ENCODE measurements around the gene SYP.

The SYP gene

DNA sequence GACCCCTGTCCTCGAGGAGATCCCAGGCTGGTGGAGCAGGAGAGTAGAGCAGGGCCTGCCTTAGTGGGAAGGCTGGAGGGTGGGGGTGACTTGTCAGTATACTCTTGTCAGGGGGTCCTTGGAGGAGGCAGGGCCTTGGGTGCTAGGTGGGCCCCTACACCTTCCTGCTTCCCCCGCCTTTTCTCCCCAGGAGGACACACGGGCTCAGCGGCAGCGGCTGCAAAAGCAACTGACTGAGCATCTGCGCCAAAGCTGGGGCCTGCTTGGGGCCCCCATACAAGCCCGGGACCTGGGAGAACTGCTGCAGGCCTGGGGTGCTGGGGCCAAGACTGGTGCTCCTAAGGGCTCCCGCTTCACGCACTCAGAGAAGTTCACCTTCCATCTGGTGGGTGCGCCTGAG lies 46.5 kb upstream of the SYP start:
- CTCF ChIA-PET: no interaction called here
- no peak for DNase-seq (ENCODE audit: extremely low spot score)
- POLR2A ChIA-PET: no interaction called here
- TF ChIP-seq, protein P1, sequence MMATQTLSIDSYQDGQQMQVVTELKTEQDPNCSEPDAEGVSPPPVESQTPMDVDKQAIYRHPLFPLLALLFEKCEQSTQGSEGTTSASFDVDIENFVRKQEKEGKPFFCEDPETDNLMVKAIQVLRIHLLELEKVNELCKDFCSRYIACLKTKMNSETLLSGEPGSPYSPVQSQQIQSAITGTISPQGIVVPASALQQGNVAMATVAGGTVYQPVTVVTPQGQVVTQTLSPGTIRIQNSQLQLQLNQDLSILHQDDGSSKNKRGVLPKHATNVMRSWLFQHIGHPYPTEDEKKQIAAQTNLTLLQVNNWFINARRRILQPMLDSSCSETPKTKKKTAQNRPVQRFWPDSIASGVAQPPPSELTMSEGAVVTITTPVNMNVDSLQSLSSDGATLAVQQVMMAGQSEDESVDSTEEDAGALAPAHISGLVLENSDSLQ (IDR thresholded peaks at IDR 0.05): no peak
- TF ChIP-seq NFRKB (IDR thresholded peaks at IDR 0.05) (no peak), FOXA1 (IDR thresholded peaks at IDR 0.05) (no peak), ZNF384 (IDR thresholded peaks at IDR 0.05) (no peak), SUZ12 (IDR thresholded peaks at IDR 0.05) (no peak), HDGF (IDR thresholded peaks at IDR 0.05; ENCODE audit: borderline replicate concordance) (no peak), TARDBP (IDR thresholded peaks at IDR 0.05) (no peak), ARNT (IDR thresholded peaks at IDR 0.05) (no peak), CTBP1 (IDR thresholded peaks at IDR 0.05; ENCODE audit: borderline replicate concordance) (no peak), FOXM1 (IDR thresholded peaks at IDR 0.05; ENCODE audit: borderline replicate concordance) (no peak), FOXK2 (IDR thresholded peaks at IDR 0.05) (no peak)

DNA sequence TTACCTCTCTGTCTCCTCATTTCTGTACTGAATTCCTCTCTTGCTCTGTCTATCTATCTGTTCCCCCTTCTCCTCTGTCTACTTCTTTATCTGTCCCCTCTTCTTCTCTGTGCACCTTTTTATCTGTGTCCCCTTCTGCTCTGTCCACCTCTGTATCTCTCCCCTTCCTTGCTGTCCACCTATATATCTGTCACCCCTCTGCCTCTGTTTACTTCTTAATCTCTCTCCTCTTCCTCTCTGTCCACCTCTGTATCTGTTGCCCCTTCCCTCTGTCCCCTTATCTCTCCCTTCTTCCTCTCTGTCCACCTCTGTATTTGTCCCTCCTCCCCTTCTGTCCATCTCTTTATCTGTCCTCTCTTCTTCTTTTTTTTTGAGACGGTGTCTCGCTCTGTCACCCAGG lies 44.2 kb upstream of the SYP start:
- POLR2A ChIA-PET: no interaction called here
- TF ChIP-seq LEF1 (IDR thresholded peaks at IDR 0.05; ENCODE audit: borderline replicate concordance): no peak
- CTCF ChIA-PET: no interaction called here
- no peak for DNase-seq (ENCODE audit: extremely low spot score)

DNA sequence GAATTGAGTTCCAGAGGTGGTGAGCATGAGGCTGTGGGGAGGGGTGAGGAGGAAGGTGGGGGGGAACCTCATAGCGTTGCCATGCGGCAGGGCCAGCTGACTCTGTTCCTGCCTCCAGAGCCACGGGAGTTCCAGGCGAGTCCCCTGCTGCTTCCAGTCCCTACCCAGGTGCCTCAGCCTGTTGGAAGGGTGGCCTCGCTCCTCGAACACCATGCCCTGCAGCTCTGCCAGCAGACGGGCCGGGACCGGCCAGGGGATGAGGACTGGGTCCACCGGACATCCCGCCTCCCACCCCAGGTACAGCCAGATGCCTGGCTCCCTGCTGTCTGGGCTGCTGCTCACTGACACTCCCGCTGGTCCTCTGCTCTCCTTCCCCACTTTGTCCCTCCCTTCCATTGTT lies 43.2 kb upstream of the SYP start:
- no peak for DNase-seq (ENCODE audit: extremely low spot score)
- TF ChIP-seq LEF1 (IDR thresholded peaks at IDR 0.05; ENCODE audit: borderline replicate concordance): no peak
- TF ChIP-seq ZNF384 (IDR thresholded peaks at IDR 0.05): no peak
- TF ChIP-seq BHLHE40 (IDR thresholded peaks at IDR 0.05; ENCODE audit: borderline replicate concordance): no peak
- no peak for TF ChIP-seq SP1 (IDR thresholded peaks at IDR 0.05)
- TF ChIP-seq FOXA1 (IDR thresholded peaks at IDR 0.05): no peak
- no peak for TF ChIP-seq HDGF (IDR thresholded peaks at IDR 0.05; ENCODE audit: borderline replicate concordance)
- TF ChIP-seq, protein P1 (IDR thresholded peaks at IDR 0.05): no peak
- TF ChIP-seq SUZ12 (IDR thresholded peaks at IDR 0.05): no peak
- TF ChIP-seq FOXK2 (IDR thresholded peaks at IDR 0.05): no peak
- no peak for TF ChIP-seq NFRKB (IDR thresholded peaks at IDR 0.05)
- TF ChIP-seq L3MBTL2 (conservative IDR thresholded peaks at IDR 0.05): no peak
- no peak for TF ChIP-seq ARNT (IDR thresholded peaks at IDR 0.05)
- TF ChIP-seq CTBP1 (IDR thresholded peaks at IDR 0.05; ENCODE audit: borderline replicate concordance): no peak
- TF ChIP-seq ELF4 (IDR thresholded peaks at IDR 0.05): no peak
- TF ChIP-seq TARDBP (IDR thresholded peaks at IDR 0.05): no peak
- TF ChIP-seq FOXM1 (IDR thresholded peaks at IDR 0.05; ENCODE audit: borderline replicate concordance): no peak
- ChIA-PET POLR2A (no interaction called here), CTCF (no interaction called here)

DNA sequence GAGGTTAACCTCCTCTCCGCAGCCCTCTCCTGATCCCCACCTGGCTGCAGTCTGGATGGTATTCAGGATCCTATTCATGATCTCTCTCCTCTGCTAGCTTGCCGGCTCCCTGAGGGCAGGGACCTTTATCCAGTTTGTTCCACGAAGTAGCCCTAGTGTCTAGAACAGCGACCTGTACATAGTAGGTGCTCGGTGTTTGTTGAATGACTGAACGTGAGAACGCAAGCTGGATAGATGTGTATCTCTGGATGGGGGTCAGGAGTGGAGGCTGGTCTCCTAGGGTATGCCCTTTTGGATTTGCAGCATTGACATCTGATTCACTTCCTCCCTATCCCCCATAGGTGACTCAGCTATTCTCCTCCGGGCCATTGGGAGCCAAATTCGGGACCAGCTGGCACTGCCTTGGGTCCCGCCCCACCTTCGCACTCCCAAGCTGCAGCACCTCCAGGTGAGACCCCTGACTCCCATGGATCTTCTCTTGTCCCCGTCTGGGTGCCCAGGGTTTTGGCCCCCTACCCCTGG lies 42.6 kb upstream of the SYP start:
- ChIA-PET POLR2A (no interaction called here), CTCF (no interaction called here)
- no peak for DNase-seq (ENCODE audit: extremely low spot score)
- TF ChIP-seq L3MBTL2 (conservative IDR thresholded peaks at IDR 0.05): no peak
- no peak for TF ChIP-seq TARDBP (IDR thresholded peaks at IDR 0.05)
- no peak for TF ChIP-seq ZNF384 (IDR thresholded peaks at IDR 0.05)
- TF ChIP-seq SUZ12 (IDR thresholded peaks at IDR 0.05): no peak

DNA sequence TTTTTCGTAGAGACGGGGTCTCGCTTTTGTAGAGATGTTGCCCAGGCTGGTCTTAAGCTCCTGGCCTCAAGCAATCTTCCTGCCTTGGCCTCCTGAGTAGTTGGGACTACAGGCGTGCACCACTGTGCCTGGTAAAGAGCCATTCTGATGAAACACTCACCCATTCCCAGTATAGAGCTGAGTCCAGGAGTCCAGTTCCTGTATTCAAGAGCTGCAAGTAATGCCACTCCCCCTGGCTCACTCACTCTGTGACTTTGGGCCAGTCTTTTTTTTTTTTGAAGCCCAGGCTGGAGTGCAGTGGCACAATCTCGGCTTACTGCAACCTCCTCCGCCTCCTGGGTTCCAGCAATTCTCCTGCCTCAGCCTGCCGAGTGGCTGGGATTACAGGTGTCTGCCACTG lies 38.7 kb upstream of the SYP start:
- CTCF ChIA-PET: no interaction called here
- DNase-seq (ENCODE audit: extremely low spot score): no peak
- POLR2A ChIA-PET: no interaction called here
- TF ChIP-seq TARDBP (IDR thresholded peaks at IDR 0.05) (no peak), ARNT (IDR thresholded peaks at IDR 0.05) (no peak), NFRKB (IDR thresholded peaks at IDR 0.05) (no peak), FOXA1 (IDR thresholded peaks at IDR 0.05) (no peak), FOXM1 (IDR thresholded peaks at IDR 0.05; ENCODE audit: borderline replicate concordance) (no peak), ZNF384 (IDR thresholded peaks at IDR 0.05) (no peak), L3MBTL2 (conservative IDR thresholded peaks at IDR 0.05) (no peak), FOXK2 (IDR thresholded peaks at IDR 0.05) (no peak), SP1 (IDR thresholded peaks at IDR 0.05) (no peak), LEF1 (IDR thresholded peaks at IDR 0.05; ENCODE audit: borderline replicate concordance) (no peak), HDGF (IDR thresholded peaks at IDR 0.05; ENCODE audit: borderline replicate concordance) (no peak), ELF4 (IDR thresholded peaks at IDR 0.05) (no peak), CTBP1 (IDR thresholded peaks at IDR 0.05; ENCODE audit: borderline replicate concordance) (no peak)

DNA sequence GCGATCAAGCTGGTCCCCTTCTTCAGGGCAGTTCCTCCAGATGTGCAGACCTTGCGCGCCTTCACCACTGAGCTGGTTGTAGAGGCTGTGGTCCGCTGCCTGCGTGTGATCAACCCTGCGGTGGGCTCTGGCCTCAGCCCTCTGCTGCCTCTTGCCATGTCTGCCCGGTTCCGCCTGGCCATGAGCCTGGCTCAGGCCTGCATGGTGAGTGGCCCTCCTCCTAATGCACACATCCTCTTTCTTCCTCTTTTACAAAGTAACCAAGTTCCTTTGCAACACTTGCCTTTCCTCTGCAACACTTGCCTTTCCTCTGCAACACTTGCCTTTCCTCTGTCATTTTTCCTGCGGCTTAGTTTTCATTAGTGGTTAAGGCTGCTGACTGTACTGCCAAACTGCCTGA lies 37.1 kb upstream of the SYP start:
- ChIA-PET POLR2A (no interaction called here), CTCF (no interaction called here)
- no peak for DNase-seq (ENCODE audit: extremely low spot score)
- no peak for TF ChIP-seq SUZ12 (IDR thresholded peaks at IDR 0.05)
- no peak for TF ChIP-seq ZNF384 (IDR thresholded peaks at IDR 0.05)
- TF ChIP-seq ELF4 (IDR thresholded peaks at IDR 0.05): no peak
- TF ChIP-seq FOXM1 (IDR thresholded peaks at IDR 0.05; ENCODE audit: borderline replicate concordance): no peak
- no peak for TF ChIP-seq LEF1 (IDR thresholded peaks at IDR 0.05; ENCODE audit: borderline replicate concordance)
- TF ChIP-seq FOXK2 (IDR thresholded peaks at IDR 0.05): no peak
- TF ChIP-seq, protein P1 (IDR thresholded peaks at IDR 0.05): no peak
- TF ChIP-seq L3MBTL2 (conservative IDR thresholded peaks at IDR 0.05): no peak

DNA sequence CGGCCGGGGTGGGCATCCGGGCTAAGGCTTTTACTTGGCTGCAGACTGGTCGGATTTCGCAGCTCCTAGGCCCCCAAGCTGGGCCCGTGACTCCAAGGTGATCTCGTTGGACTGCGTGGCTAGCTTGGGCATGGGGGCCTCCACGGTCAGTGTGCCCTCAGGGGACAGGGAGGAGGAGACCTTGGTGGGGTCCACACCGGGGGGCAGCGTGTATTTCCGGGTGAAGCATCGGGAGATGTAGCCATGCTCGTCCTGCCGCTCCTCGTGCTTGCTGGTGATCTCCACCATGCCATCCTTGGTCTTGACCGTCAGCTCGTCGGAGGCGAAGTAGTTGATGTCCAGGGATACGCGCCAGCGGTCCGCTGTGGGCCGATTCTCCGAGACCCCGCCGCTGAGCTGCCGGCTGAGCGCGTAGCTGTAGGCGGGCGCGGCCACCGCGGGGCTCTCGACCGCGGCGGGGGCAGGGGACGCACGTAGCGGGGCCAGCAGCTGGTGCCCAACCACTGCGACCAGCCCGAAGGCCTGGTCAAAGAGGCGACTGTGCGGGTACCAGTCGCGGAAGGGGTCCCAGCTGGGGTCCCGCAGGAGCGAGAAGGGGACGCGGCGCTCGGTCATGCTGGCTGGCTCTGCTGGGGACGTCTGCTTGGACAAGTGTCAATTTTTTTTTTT lies 34.0 kb upstream of the SYP start:
- no peak for DNase-seq (ENCODE audit: extremely low spot score)
- TF ChIP-seq NFRKB (IDR thresholded peaks at IDR 0.05) (no peak), TARDBP (IDR thresholded peaks at IDR 0.05) (no peak)
- POLR2A ChIA-PET: no interaction called here
- CTCF ChIA-PET: no interaction called here

All from HEK293T (cell line).